SW 1271 (cell line): Measurements from ENCODE around the gene POGLUT2.
"Not testable (repeated sequence)": the region's sequence is repeated elsewhere in the genome, so short reads cannot be mapped to it uniquely, and the experiment has no call there.

Experiments used
- DNase-seq, 2 experiments: peaks; one replicate each; lab custom pipeline; 2025; lab: John Stamatoyannopoulos, UW

Gene POGLUT2

GRCh38 chr13:102807699-102808098 is 8.9 kb upstream of the POGLUT2 start:
- no peak for DNase-seq

GRCh38 chr13:102805680-102806079 is 6.9 kb upstream of the POGLUT2 start:
- no peak for DNase-seq

- DNase-seq = peak in 1 of 2 experiments; percentile 17
Measured at GRCh38 chr13:102800145-102801041, 1.6 kb upstream of the POGLUT2 start.

- no peak for DNase-seq
Measured at GRCh38 chr13:102799426-102800144, 809 bp upstream of the POGLUT2 start.

GRCh38 chr13:102793611-102794355 is 5.0 kb downstream of the POGLUT2 start:
- DNase-seq = no peak

- DNase-seq = no peak
Measured at GRCh38 chr13:102792396-102792795, 6.4 kb downstream of the POGLUT2 start.

- DNase-seq = no peak
Measured at GRCh38 chr13:102788683-102789082, 10.1 kb downstream of the POGLUT2 start.

GRCh38 chr13:102784483-102784882 is 14.3 kb downstream of the POGLUT2 start:
- DNase-seq = no peak

- DNase-seq = no peak
Measured at GRCh38 chr13:102781591-102781990, 17.2 kb downstream of the POGLUT2 start.

GRCh38 chr13:102780656-102781055 is 18.1 kb downstream of the POGLUT2 start:
- DNase-seq = not testable (repeated sequence)

GRCh38 chr13:102779436-102780159 is 19.2 kb downstream of the POGLUT2 start:
- no peak for DNase-seq

GRCh38 chr13:102777736-102778135 is 21.0 kb downstream of the POGLUT2 start:
- no peak for DNase-seq

- DNase-seq = no peak
Measured at GRCh38 chr13:102776271-102776670, 22.5 kb downstream of the POGLUT2 start.

GRCh38 chr13:102774591-102775520 is 23.9 kb downstream of the POGLUT2 start:
- no peak for DNase-seq

- no peak for DNase-seq
Measured at GRCh38 chr13:102774214-102774568, 24.6 kb downstream of the POGLUT2 start.

- DNase-seq = peak; percentile 8 to 29
Measured at GRCh38 chr13:102773441-102774213, 25.1 kb downstream of the POGLUT2 start, which contains the start of gene TEX30. TEX30 (minus strand) TSS chr13:102773786; CDS start chr13:102770026, 3,760 bp downstream.

- no peak for DNase-seq
Measured at GRCh38 chr13:102772042-102772425, 26.7 kb downstream of the POGLUT2 start.

- DNase-seq = no peak
Measured at GRCh38 chr13:102771298-102772041, 27.3 kb downstream of the POGLUT2 start.

- DNase-seq = no peak
Measured at GRCh38 chr13:102770435-102770834, 28.3 kb downstream of the POGLUT2 start.
